Neural crest cell (in vitro differentiated cells): ENCODE results near the gene TTC34. TPM values are rescaled to one million over a fixed set of nuclear protein-coding genes. Genes with fewer than 3 reads are reported as not detected.

Experiments
- DNase-seq: peaks from one replicate; pipeline ENCODE4 v3.0.0; 2021; ENCODE audit warnings: low read depth, mixed read lengths, low spot score
- H3K27ac Mint-ChIP-seq: one replicate; pipeline ENCODE4 v1.8.0; 2021; ENCODE audit warnings: mild to moderate bottlenecking, mixed read lengths; ENCODE audit not compliant: unreplicated experiment
- H3K27me3 Mint-ChIP-seq: 2 replicates; pipeline ENCODE4 v1.8.0; 2021; ENCODE audit warnings: low read depth, mild to moderate bottlenecking, mixed read lengths
- H3K36me3 Mint-ChIP-seq: 2 replicates; pipeline ENCODE4 v1.8.0; 2021; ENCODE audit warnings: low read depth, mild to moderate bottlenecking, mixed read lengths
- H3K4me1 Mint-ChIP-seq: 2 replicates; pipeline ENCODE4 v1.8.0; 2021; ENCODE audit warnings: mixed read lengths
- H3K4me3 Mint-ChIP-seq: one replicate; pipeline ENCODE4 v1.8.0; 2021; ENCODE audit warnings: mild to moderate bottlenecking, mixed read lengths
- H3K9me3 Mint-ChIP-seq: 2 replicates; pipeline ENCODE4 v1.8.0; 2021; ENCODE audit warnings: mixed read lengths
- total RNA-seq: library from RNA; stranded (reverse); gene quantifications from 2 replicates; pipeline ENCODE4 v1.2.1, GENCODE V29; 2021
- TF ChIP-seq, protein P1 (sequence below): fragments of 200-600 bp; sonication (generic); conservative IDR thresholded peaks from 2 replicates; pipeline ENCODE4 v1.5.0; 2021; ENCODE audit warnings: antibody characterized with exemption, mild to moderate bottlenecking

TTC34 gene
- total RNA-seq, 1 donor from 2014 or later = 2.7 TPM

DNA sequence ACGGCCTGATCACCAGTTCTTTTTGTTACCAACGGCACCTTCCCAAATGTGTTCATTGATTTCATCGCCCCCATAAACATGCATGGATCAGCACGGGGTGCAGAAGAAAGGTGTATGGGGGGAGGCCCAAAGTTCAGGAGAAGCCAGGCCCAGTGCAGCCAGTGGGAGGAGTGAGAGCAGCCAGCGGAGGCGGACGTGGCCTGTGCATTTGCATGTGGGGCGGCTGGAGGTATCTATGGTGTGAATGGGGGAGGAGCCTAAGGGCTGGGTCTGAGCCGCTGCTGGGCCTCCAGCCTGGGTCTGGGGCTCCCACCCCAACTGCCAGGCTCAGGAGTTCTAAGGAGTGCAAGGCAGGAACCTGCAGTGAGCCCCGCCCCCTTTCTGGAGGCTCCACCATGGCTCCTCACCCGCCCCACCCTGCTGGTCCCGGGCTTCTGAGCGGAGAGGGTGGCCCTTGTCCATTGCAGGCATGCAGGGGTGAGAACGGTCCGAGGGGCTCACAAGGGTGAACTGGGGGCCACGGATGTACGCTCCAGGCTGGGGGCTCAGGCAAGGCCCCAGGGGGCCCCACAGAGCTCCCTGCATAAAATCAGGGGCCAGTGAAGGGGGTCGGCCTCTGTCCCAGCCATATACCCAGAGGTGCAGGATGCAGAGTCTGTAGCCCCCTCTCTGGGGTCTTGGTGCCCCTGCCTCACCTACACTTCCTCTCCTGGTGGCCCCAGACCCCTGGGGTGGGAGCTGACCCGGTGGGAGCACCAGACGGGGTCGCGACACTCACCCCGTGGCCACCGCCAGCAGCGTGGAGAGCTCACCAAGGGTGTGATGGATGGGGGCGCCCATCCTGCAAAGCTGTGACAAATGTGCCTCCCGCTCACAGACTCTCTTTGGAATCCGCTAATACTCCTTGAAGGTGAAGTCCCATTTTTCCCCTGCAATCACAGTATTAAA lies 31.3 kb upstream of the TTC34 start:
- Mint-ChIP-seq H3K4me1 (no peaks in the 10 kb centered on the region), H3K36me3 (peaks cover 5% of the 10 kb centered on the region), H3K27ac (no peak overlapping the region), H3K4me3 (no peak overlapping the region), H3K9me3 (peaks cover 4% of the 10 kb centered on the region), H3K27me3 (no peaks in the 10 kb centered on the region)
- no peak for DNase-seq
- TF ChIP-seq, protein P1, sequence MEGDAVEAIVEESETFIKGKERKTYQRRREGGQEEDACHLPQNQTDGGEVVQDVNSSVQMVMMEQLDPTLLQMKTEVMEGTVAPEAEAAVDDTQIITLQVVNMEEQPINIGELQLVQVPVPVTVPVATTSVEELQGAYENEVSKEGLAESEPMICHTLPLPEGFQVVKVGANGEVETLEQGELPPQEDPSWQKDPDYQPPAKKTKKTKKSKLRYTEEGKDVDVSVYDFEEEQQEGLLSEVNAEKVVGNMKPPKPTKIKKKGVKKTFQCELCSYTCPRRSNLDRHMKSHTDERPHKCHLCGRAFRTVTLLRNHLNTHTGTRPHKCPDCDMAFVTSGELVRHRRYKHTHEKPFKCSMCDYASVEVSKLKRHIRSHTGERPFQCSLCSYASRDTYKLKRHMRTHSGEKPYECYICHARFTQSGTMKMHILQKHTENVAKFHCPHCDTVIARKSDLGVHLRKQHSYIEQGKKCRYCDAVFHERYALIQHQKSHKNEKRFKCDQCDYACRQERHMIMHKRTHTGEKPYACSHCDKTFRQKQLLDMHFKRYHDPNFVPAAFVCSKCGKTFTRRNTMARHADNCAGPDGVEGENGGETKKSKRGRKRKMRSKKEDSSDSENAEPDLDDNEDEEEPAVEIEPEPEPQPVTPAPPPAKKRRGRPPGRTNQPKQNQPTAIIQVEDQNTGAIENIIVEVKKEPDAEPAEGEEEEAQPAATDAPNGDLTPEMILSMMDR = no peak

DNA sequence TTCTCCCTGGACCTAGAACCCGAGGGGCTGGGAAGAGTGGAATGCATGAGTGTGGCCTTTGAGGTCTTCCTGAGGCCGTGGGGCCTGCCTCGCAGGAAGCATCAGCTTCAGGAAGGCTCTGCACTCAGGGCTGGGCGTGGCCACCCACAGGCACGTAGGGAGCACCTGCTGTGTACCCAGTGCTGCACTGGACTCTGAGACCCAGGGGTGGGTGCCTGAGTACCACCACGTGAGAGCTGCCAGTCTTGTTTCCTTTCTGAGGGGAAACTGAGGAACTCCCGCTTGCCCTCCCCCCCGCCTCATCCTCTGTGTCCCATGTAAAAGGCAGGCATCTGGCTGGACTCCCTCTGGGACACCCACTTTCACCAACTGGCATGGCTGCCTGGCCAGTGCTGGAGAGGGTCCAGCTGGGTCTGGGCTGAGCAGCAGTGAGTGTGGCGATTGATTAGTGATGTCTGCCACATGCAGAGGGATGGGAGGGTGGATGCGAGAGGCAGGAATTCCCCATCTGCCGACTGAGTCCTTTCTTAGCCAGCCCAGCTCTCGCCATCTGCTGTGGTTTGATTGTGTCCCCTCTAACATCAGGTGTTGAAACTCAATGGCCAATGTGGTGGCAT lies 30.2 kb upstream of the TTC34 start:
- no peak for DNase-seq
- H3K27ac Mint-ChIP-seq = no peak overlapping the region
- no peaks in the 10 kb centered on the region for H3K4me1 Mint-ChIP-seq
- H3K9me3 Mint-ChIP-seq = peaks cover 2% of the 10 kb centered on the region
- peaks cover 3% of the 10 kb centered on the region for H3K36me3 Mint-ChIP-seq
- H3K4me3 Mint-ChIP-seq = no peak overlapping the region
- no peaks in the 10 kb centered on the region for H3K27me3 Mint-ChIP-seq
- TF ChIP-seq, protein P1 = no peak

DNA sequence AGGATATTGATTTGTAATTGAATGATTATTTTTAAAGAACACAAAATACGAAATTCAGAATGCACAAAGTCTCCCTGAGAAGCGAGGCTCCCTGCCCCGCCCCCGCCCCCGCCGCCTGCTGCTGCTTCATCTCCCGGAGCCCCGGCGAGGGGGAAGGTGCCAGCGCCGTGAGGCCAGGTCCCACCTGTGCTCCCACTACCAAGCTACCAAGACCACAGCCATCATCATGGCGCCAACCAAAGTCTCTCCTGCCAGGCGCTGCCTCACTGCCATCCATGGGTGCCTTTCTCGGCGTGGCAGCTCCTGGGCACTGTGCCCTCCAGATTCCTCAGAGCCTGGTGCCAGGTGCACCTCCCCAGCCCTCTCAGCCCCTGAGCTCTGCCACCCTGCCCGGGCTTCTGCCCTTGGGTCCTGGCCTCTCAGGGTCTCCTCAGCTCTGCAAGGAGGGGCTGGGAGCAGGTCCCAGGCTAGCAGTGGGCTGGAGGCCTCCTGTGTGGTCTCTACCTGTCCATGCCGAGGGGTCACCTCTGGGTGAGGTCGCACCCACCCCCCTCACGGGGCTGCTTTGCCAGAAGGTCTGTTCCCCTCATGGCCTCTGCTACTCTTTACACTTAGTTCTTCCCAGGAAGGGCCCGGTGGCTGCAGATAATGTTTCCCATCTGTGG lies 29.4 kb upstream of the TTC34 start:
- H3K27ac Mint-ChIP-seq = no peak overlapping the region
- no peak overlapping the region for H3K4me3 Mint-ChIP-seq
- TF ChIP-seq, protein P1 = no peak
- H3K36me3 Mint-ChIP-seq = no peaks in the 10 kb centered on the region
- H3K27me3 Mint-ChIP-seq = no peaks in the 10 kb centered on the region
- H3K4me1 Mint-ChIP-seq = no peaks in the 10 kb centered on the region
- no peaks in the 10 kb centered on the region for H3K9me3 Mint-ChIP-seq
- no peak for DNase-seq

DNA sequence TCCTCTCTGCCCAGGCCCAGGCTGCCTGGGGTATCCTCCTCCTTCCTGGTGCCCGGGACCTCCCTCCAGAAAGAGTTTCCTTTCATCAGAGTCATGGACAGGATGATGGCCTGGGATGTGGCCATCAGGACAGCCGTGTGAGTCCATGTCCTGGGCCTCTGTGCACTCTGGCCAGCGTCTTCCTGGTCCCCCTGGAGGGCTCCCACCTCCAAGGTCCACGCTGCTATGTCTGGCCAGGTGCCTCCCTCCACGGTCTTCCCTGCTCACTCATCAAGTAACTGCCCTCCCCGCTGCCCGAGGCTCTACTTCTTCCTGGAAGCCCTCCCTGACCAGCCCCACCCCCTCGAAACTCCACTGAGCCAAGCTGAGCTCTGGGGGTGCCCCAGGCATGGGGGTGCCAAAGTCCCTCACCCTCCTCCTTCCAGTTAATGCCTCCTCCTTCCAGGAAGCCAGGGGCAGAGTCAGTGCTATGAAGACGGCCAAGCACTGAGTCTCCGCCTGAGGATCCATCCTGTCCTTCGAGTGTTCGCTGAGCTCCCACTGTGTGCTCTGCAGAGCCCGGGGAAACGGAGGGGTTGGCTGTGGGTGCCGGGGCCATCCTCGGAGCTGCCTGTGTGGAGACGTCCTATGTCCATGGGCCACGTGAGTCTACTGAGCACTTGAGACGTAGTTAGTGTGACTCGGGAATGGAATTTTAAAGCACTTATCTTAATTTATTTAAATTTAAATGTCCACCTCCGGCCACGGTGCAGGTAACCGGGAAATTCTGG lies 28.5 kb upstream of the TTC34 start:
- no peaks in the 10 kb centered on the region for H3K9me3 Mint-ChIP-seq
- no peaks in the 10 kb centered on the region for H3K27me3 Mint-ChIP-seq
- no peaks in the 10 kb centered on the region for H3K36me3 Mint-ChIP-seq
- H3K27ac Mint-ChIP-seq = no peak overlapping the region
- H3K4me3 Mint-ChIP-seq = no peak overlapping the region
- H3K4me1 Mint-ChIP-seq = no peaks in the 10 kb centered on the region
- TF ChIP-seq, protein P1 = no peak
- no peak for DNase-seq
